A673 (cell line): Measurements from ENCODE around the gene PDIK1L. TPM values are rescaled to one million over a fixed set of nuclear protein-coding genes. Genes with fewer than 3 reads are reported as not detected.
"Not testable (repeated sequence)": the region's sequence is repeated elsewhere in the genome, so short reads cannot be mapped to it uniquely, and the experiment has no call there.

Experiments
- BruUV-seq: library from RNA; stranded (reverse); fragments of 400-500 nt; replicated peaks from 2 replicates; lab custom pipeline; 2021; lab: Mats Ljungman, UMichigan
- CTCF ChIA-PET: fragments of 300-600 bp; sonication (Branson Sonifier 250); formaldehyde crosslinking; loops from one replicate; lab custom pipeline; 2022; ENCODE audit warnings: antibody characterized with exemption; lab: Charles Lee
- POLR2A ChIA-PET: fragments of 300-600 bp; sonication (Branson Sonifier 250); formaldehyde crosslinking; loops from one replicate; lab custom pipeline; 2022; ENCODE audit warnings: antibody characterized with exemption; ENCODE audit not compliant: low non-redundant PET; lab: Charles Lee
- DNase-seq: peaks from one replicate; pipeline ENCODE4 v3.0.0-alpha.2; 2015; ENCODE audit warnings: low spot score
- H3K27ac ChIP-seq: fragments of 200-600 bp; sonication (generic); 2 replicates; pipeline ENCODE4 v1.5.1; 2016; ENCODE audit warnings: mixed run types, low read depth, mild to moderate bottlenecking, mixed read lengths, antibody characterized with exemption, low read length; ENCODE audit not compliant: poor library complexity, severe bottlenecking
- H3K27me3 ChIP-seq: fragments of 200-600 bp; sonication (generic); replicated peaks from 2 replicates; pipeline ENCODE4 v1.6.1; 2017; ENCODE audit warnings: mixed run types, low read depth, mild to moderate bottlenecking, mixed read lengths, antibody characterized with exemption, low read length; ENCODE audit not compliant: insufficient read depth, poor library complexity
- H3K36me3 ChIP-seq: fragments of 200-600 bp; sonication (generic); 2 replicates; pipeline ENCODE4 v1.6.1; 2016; ENCODE audit warnings: mixed run types, mild to moderate bottlenecking, mixed read lengths, antibody characterized with exemption, low read length; ENCODE audit not compliant: insufficient read depth, poor library complexity, severe bottlenecking
- H3K4me1 ChIP-seq: fragments of 200-600 bp; sonication (generic); 2 replicates; pipeline ENCODE4 v1.6.1; 2017; ENCODE audit warnings: mixed run types, mild to moderate bottlenecking, mixed read lengths, antibody characterized with exemption, low read length; ENCODE audit not compliant: insufficient read depth, poor library complexity, severe bottlenecking
- H3K4me3 ChIP-seq: fragments of 200-600 bp; sonication (generic); 2 replicates; pipeline ENCODE4 v1.5.1; 2016; ENCODE audit warnings: low read depth, mixed run types, mild to moderate bottlenecking, mixed read lengths, low read length; ENCODE audit not compliant: poor library complexity, severe bottlenecking
- H3K9me3 ChIP-seq: fragments of 200-600 bp; sonication (generic); 2 replicates; pipeline ENCODE4 v1.6.1; 2016; ENCODE audit warnings: mixed run types, low read depth, mild to moderate bottlenecking, mixed read lengths, antibody characterized with exemption, low read length; ENCODE audit not compliant: poor library complexity, severe bottlenecking
- CTCF ChIP-seq: fragments of 300-800, 200-600 bp; sonication (generic); conservative IDR thresholded peaks from 2 replicates; pipeline ENCODE4 v1.5.1; 2017; ENCODE audit warnings: low read depth, mild to moderate bottlenecking, antibody characterized with exemption, low read length, moderate library complexity, mixed read lengths
- EZH2 ChIP-seq: fragments of 200-600 bp; sonication (generic); IDR thresholded peaks from 2 replicates; pipeline ENCODE4 v1.6.1; 2017; ENCODE audit warnings: borderline replicate concordance, low read depth, mild to moderate bottlenecking, mixed read lengths, antibody characterized with exemption, low read length; ENCODE audit not compliant: poor library complexity, severe bottlenecking
- intact Hi-C: fragments of 100-400 bp; cut with micrococcal nuclease; formaldehyde crosslinking; loops from one replicate; pipeline ENCODE4 v1.10.0; 2022; ENCODE audit not compliant: unreplicated experiment
- total RNA-seq: library from RNA; stranded (reverse); gene quantifications from 2 replicates; pipeline ENCODE4 v1.2.3, GENCODE V29; 2021

The PDIK1L gene
- total RNA-seq, 1 experiment from 2014 or later: 12.9 TPM

GRCh38 chr1:26092422-26092821 lies 19.2 kb upstream of the PDIK1L start:
- no peaks in the 10 kb centered on the region for H3K9me3 ChIP-seq
- no TSS peak for BruUV-seq
- no peak for DNase-seq
- no peaks in the 10 kb centered on the region for H3K4me1 ChIP-seq
- intact Hi-C loops: no loop called here
- no peak for TF ChIP-seq EZH2
- TF ChIP-seq CTCF: no peak
- peaks cover 41% of the 10 kb centered on the region for H3K27me3 ChIP-seq
- ChIA-PET CTCF (no interaction called here), POLR2A (no interaction called here)
- no peaks in the 10 kb centered on the region for H3K36me3 ChIP-seq
- no peak overlapping the region for H3K27ac ChIP-seq
- H3K4me3 ChIP-seq: no peak overlapping the region

- H3K9me3 ChIP-seq, POLR2A ChIA-PET, H3K4me1 ChIP-seq, H3K27ac ChIP-seq, CTCF ChIA-PET, DNase-seq, H3K36me3 ChIP-seq, BruUV-seq, intact Hi-C loops, H3K4me3 ChIP-seq: not testable (repeated sequence)
- peaks cover 41% of the 10 kb centered on the region for H3K27me3 ChIP-seq
These were observed 18.1 kb upstream of the PDIK1L start for GRCh38 chr1:26093569-26093968.

- no peaks in the 10 kb centered on the region for H3K36me3 ChIP-seq
- H3K9me3 ChIP-seq: no peaks in the 10 kb centered on the region
- CTCF ChIA-PET: no interaction called here
- no peak overlapping the region for H3K27ac ChIP-seq
- peaks cover 41% of the 10 kb centered on the region for H3K27me3 ChIP-seq
- no peak for DNase-seq
- no TSS peak for BruUV-seq
- intact Hi-C loops: no loop called here
- no peak overlapping the region for H3K4me3 ChIP-seq
- H3K4me1 ChIP-seq: no peaks in the 10 kb centered on the region
- TF ChIP-seq EZH2 (no peak), CTCF (no peak)
- POLR2A ChIA-PET: no interaction called here
These were observed 17.5 kb upstream of the PDIK1L start for GRCh38 chr1:26094076-26094669.

- BruUV-seq: no TSS peak
- intact Hi-C loops: no loop called here
- Histone ChIP-seq H3K27ac (no peak overlapping the region), H3K4me1 (no peaks in the 10 kb centered on the region), H3K36me3 (no peaks in the 10 kb centered on the region), H3K4me3 (no peak overlapping the region), H3K9me3 (no peaks in the 10 kb centered on the region), H3K27me3 (peaks cover 41% of the 10 kb centered on the region)
- peak; percentile 32 for DNase-seq
- POLR2A ChIA-PET: no interaction called here
- CTCF ChIA-PET: no interaction called here
- TF ChIP-seq EZH2 (no peak), CTCF (no peak)
These were observed 16.8 kb upstream of the PDIK1L start for GRCh38 chr1:26094677-26095383.
